HEK293T (cell line): Measurements from ENCODE around the gene HTRA3.

ENCODE experiments used
- CTCF ChIA-PET: fragments of 350-600 bp; formaldehyde crosslinking; extraction: SDS; loops from one replicate; lab custom pipeline; 2021; ENCODE audit warnings: antibody characterized with exemption, inconsistent platforms; lab: Yijun Ruan, JAX
- POLR2A ChIA-PET: fragments of 350-600 bp; formaldehyde crosslinking; extraction: SDS; loops from one replicate; lab custom pipeline; 2020; ENCODE audit warnings: antibody characterized with exemption, inconsistent platforms; lab: Yijun Ruan, JAX
- DNase-seq: peaks from one replicate; pipeline ENCODE4 v3.0.0; 2012; ENCODE audit warnings: mixed read lengths; ENCODE audit errors: extremely low spot score
- ARNT ChIP-seq: fragments of 450-650 bp; IDR thresholded peaks from 2 replicates; pipeline ENCODE4 v1.6.1; 2017; ENCODE audit warnings: mild to moderate bottlenecking
- BHLHE40 ChIP-seq: fragments of 450-650 bp; IDR thresholded peaks from 2 replicates; pipeline ENCODE4 v1.6.1; 2016; ENCODE audit warnings: mild to moderate bottlenecking, moderate library complexity, borderline replicate concordance
- CTBP1 ChIP-seq: fragments of 450-650 bp; IDR thresholded peaks from 2 replicates; pipeline ENCODE4 v1.6.1; 2016; ENCODE audit warnings: borderline replicate concordance
- ELF4 ChIP-seq: fragments of 450-650 bp; IDR thresholded peaks from 2 replicates; pipeline ENCODE4 v1.6.1; 2017; ENCODE audit warnings: antibody characterized with exemption
- FOXA1 ChIP-seq: fragments of 450-650 bp; IDR thresholded peaks from 2 replicates; pipeline ENCODE4 v1.6.1; 2016; ENCODE audit warnings: mild to moderate bottlenecking
- FOXK2 ChIP-seq: fragments of 450-650 bp; IDR thresholded peaks from 2 replicates; pipeline ENCODE4 v1.6.1; 2016; ENCODE audit warnings: mild to moderate bottlenecking
- FOXM1 ChIP-seq: fragments of 450-650 bp; IDR thresholded peaks from 2 replicates; pipeline ENCODE4 v1.6.1; 2017; ENCODE audit warnings: mild to moderate bottlenecking, borderline replicate concordance
- HDGF ChIP-seq: fragments of 450-650 bp; IDR thresholded peaks from 2 replicates; pipeline ENCODE4 v1.6.1; 2017; ENCODE audit warnings: antibody characterized with exemption, borderline replicate concordance
- L3MBTL2 ChIP-seq: fragments of 450-650 bp; conservative IDR thresholded peaks from 2 replicates; pipeline ENCODE4 v1.6.1; 2016; ENCODE audit warnings: mild to moderate bottlenecking
- LEF1 ChIP-seq: fragments of 450-650 bp; IDR thresholded peaks from 2 replicates; pipeline ENCODE4 v1.6.1; 2017; ENCODE audit warnings: mild to moderate bottlenecking, borderline replicate concordance
- NFRKB ChIP-seq: fragments of 450-650 bp; IDR thresholded peaks from 2 replicates; pipeline ENCODE4 v1.6.1; 2016; ENCODE audit warnings: mild to moderate bottlenecking, moderate library complexity
- PKNOX1 ChIP-seq: fragments of 450-650 bp; IDR thresholded peaks from 2 replicates; pipeline ENCODE4 v1.6.1; 2016
- SP1 ChIP-seq: fragments of 450-650 bp; IDR thresholded peaks from 2 replicates; pipeline ENCODE4 v1.6.1; 2017
- SUZ12 ChIP-seq: fragments of 450-650 bp; IDR thresholded peaks from 2 replicates; pipeline ENCODE4 v1.6.1; 2016; ENCODE audit warnings: mild to moderate bottlenecking
- TARDBP ChIP-seq: fragments of 450-650 bp; IDR thresholded peaks from 2 replicates; pipeline ENCODE4 v1.6.1; 2016
- ZNF384 ChIP-seq: fragments of 450-650 bp; IDR thresholded peaks from 2 replicates; pipeline ENCODE4 v1.6.1; 2016

The HTRA3 gene

GRCh38 chr4:8265171-8265929 is 4.2 kb upstream of the HTRA3 start:
- TF ChIP-seq CTBP1: no peak
- no peak for TF ChIP-seq LEF1
- no peak for TF ChIP-seq FOXM1
- TF ChIP-seq TARDBP: no peak
- TF ChIP-seq L3MBTL2: no peak
- ChIA-PET CTCF (interaction anchor here (0.5 to 0.7 kb wide), 2 partner anchors 137 to 151 kb away, joined by 3 read pairs; no protein-coding TSS in a partner anchor), POLR2A (no interaction called here)
- DNase-seq: no peak

- CTCF ChIA-PET: interaction anchor here (1.1 to 2.0 kb wide), 4 partner anchors 40 to 145 kb away, joined by 4 to 11 read pairs (median 7); no protein-coding TSS in a partner anchor
- POLR2A ChIA-PET: interaction anchor here (1.1 kb wide), 1 partner anchor 16 kb away, joined by 4 read pairs; no protein-coding TSS in a partner anchor
- TF ChIP-seq TARDBP (no peak), HDGF (no peak), FOXA1 (no peak), ARNT (no peak), BHLHE40 (no peak), SUZ12 (no peak)
- DNase-seq: no peak
Measured at GRCh38 chr4:8266088-8266487, 3.5 kb upstream of the HTRA3 start.

GRCh38 chr4:8266508-8266907 is 3.0 kb upstream of the HTRA3 start:
- POLR2A ChIA-PET: interaction anchor here (1.1 kb wide), 1 partner anchor 16 kb away, joined by 4 read pairs; no protein-coding TSS in a partner anchor
- no peak for TF ChIP-seq TARDBP
- no peak for TF ChIP-seq FOXA1
- TF ChIP-seq L3MBTL2: no peak
- TF ChIP-seq LEF1: no peak
- TF ChIP-seq PKNOX1: no peak
- no peak for TF ChIP-seq ELF4
- TF ChIP-seq ARNT: no peak

GRCh38 chr4:8267077-8267476 is 2.5 kb upstream of the HTRA3 start:
- TF ChIP-seq ELF4 (no peak), TARDBP (no peak), NFRKB (no peak), FOXK2 (no peak), CTBP1 (no peak), FOXM1 (no peak), L3MBTL2 (no peak), PKNOX1 (no peak), BHLHE40 (no peak), ARNT (no peak), SP1 (no peak), LEF1 (no peak), ZNF384 (no peak), SUZ12 (no peak), FOXA1 (no peak), HDGF (no peak)
- DNase-seq: peak; percentile 73
- ChIA-PET POLR2A (interaction anchor here (1.1 kb wide), 1 partner anchor 17 kb away, joined by 4 read pairs; no protein-coding TSS in a partner anchor), CTCF (interaction anchor here (0.7 to 2.0 kb wide), 10 partner anchors 9 to 144 kb away, joined by 3 to 11 read pairs (median 4); no protein-coding TSS in a partner anchor)

More at GRCh38 chr4:8266508-8266907, 3.0 kb upstream of the HTRA3 start:
- DNase-seq: no peak
- CTCF ChIA-PET: interaction anchor here (0.7 to 2.0 kb wide), 9 partner anchors 8 to 144 kb away, joined by 3 to 11 read pairs (median 5); no protein-coding TSS in a partner anchor

GRCh38 chr4:8268211-8268610 is 1.3 kb upstream of the HTRA3 start:
- no peak for DNase-seq
- ChIA-PET POLR2A (no interaction called here), CTCF (interaction anchor here (1.8 to 2.0 kb wide), 3 partner anchors 10 to 143 kb away, joined by 8 to 11 read pairs (median 10); no protein-coding TSS in a partner anchor)
- no peak for TF ChIP-seq FOXA1
- TF ChIP-seq CTBP1: no peak
- no peak for TF ChIP-seq FOXM1
- no peak for TF ChIP-seq PKNOX1
- no peak for TF ChIP-seq LEF1
- no peak for TF ChIP-seq TARDBP
- no peak for TF ChIP-seq HDGF
- no peak for TF ChIP-seq ELF4
- TF ChIP-seq SP1: no peak
- TF ChIP-seq NFRKB: no peak
- no peak for TF ChIP-seq ZNF384
- TF ChIP-seq SUZ12: no peak
- TF ChIP-seq BHLHE40: no peak
- no peak for TF ChIP-seq L3MBTL2
- TF ChIP-seq ARNT: no peak
- TF ChIP-seq FOXK2: no peak

- TF ChIP-seq HDGF: no peak
- TF ChIP-seq L3MBTL2: no peak
- TF ChIP-seq FOXK2: no peak
- no peak for TF ChIP-seq PKNOX1
- no peak for TF ChIP-seq LEF1
- no peak for TF ChIP-seq FOXA1
- TF ChIP-seq ELF4: no peak
- no peak for TF ChIP-seq FOXM1
- TF ChIP-seq SP1: no peak
- no peak for TF ChIP-seq NFRKB
- no peak for TF ChIP-seq ZNF384
- TF ChIP-seq SUZ12: no peak
- TF ChIP-seq CTBP1: no peak
- no peak for TF ChIP-seq BHLHE40
- TF ChIP-seq ARNT: no peak
- TF ChIP-seq TARDBP: no peak
- CTCF ChIA-PET: no interaction called here
- POLR2A ChIA-PET: interaction anchor here (1.1 to 1.6 kb wide), 3 partner anchors 7 to 45 kb away, joined by 3 to 5 read pairs (median 3); no protein-coding TSS in a partner anchor
- no peak for DNase-seq
Measured at GRCh38 chr4:8268901-8269534, 536 bp upstream of the HTRA3 start.
